ENCODE data around the gene DISC1.
"Not testable (repeated sequence)": the region's sequence is repeated elsewhere in the genome, so short reads cannot be mapped to it uniquely, and the experiment has no call there.

DISC1 gene

GRCh38 chr1:231705806-231706760, 79.5 kb downstream of the DISC1 start:
- DNase-seq: peak; percentile 9

- DNase-seq: no peak
Observed at GRCh38 chr1:231706934-231707333, 80.3 kb downstream of the DISC1 start.

GRCh38 chr1:231707407-231707806, 80.8 kb downstream of the DISC1 start:
- DNase-seq: no peak

- no peak for DNase-seq
Observed at GRCh38 chr1:231708394-231708793, 81.8 kb downstream of the DISC1 start.

GRCh38 chr1:231714440-231714839, 87.8 kb downstream of the DISC1 start:
- DNase-seq: no peak

- DNase-seq: no peak
Observed at GRCh38 chr1:231715816-231716722, 89.5 kb downstream of the DISC1 start.

GRCh38 chr1:231716879-231717278, 90.3 kb downstream of the DISC1 start:
- no peak for DNase-seq

- DNase-seq: no peak
Observed at GRCh38 chr1:231719485-231720183, 93.0 kb downstream of the DISC1 start.

- DNase-seq: no peak
Observed at GRCh38 chr1:231720652-231721325, 94.2 kb downstream of the DISC1 start.

GRCh38 chr1:231721436-231721835, 94.8 kb downstream of the DISC1 start:
- no peak for DNase-seq

GRCh38 chr1:231722356-231722755, 95.8 kb downstream of the DISC1 start:
- DNase-seq: no peak

GRCh38 chr1:231723146-231723545, 96.6 kb downstream of the DISC1 start:
- DNase-seq: no peak

- no peak for DNase-seq
Observed at GRCh38 chr1:231724041-231724440, 97.5 kb downstream of the DISC1 start.

GRCh38 chr1:231724876-231725647, 98.5 kb downstream of the DISC1 start:
- DNase-seq: peak; percentile 72

GRCh38 chr1:231727171-231727570, 100.6 kb downstream of the DISC1 start:
- DNase-seq: no peak

- DNase-seq: not testable (repeated sequence)
Observed at GRCh38 chr1:231728987-231729386, 102.4 kb downstream of the DISC1 start.

GRCh38 chr1:231729544-231729943, 103.0 kb downstream of the DISC1 start:
- no peak for DNase-seq

GRCh38 chr1:231731268-231731667, 104.7 kb downstream of the DISC1 start:
- DNase-seq: no peak

GRCh38 chr1:231733063-231733462, 106.5 kb downstream of the DISC1 start:
- DNase-seq: no peak

- DNase-seq: no peak
Observed at GRCh38 chr1:231733672-231734071, 107.1 kb downstream of the DISC1 start.

GRCh38 chr1:231734417-231734816, 107.8 kb downstream of the DISC1 start:
- DNase-seq: no peak

GRCh38 chr1:231735411-231735810, 108.8 kb downstream of the DISC1 start:
- no peak for DNase-seq
